Measurements from ENCODE around the gene DES.

The DES gene

GRCh38 chr2:219421323-219421722 lies 3.1 kb downstream of the DES start:
- H3K4me3 ChIP-seq (ENCODE audit: low read length) = no peak overlapping the region
- TF ChIP-seq ZNF274 (IDR thresholded peaks at IDR 0.05; ENCODE audit: low read depth, low read length) = no peak

- no peak overlapping the region for H3K4me3 ChIP-seq (ENCODE audit: low read length)
- TF ChIP-seq ZNF274 (IDR thresholded peaks at IDR 0.05; ENCODE audit: low read depth, low read length) = no peak
These were observed 4.9 kb downstream of the DES start for GRCh38 chr2:219422952-219423534.

- TF ChIP-seq ZNF274 (IDR thresholded peaks at IDR 0.05; ENCODE audit: low read depth, low read length) = no peak
- H3K4me3 ChIP-seq (ENCODE audit: low read length) = no peak overlapping the region
These were observed 5.6 kb downstream of the DES start for GRCh38 chr2:219423652-219424377.

GRCh38 chr2:219425238-219426067 lies 7.3 kb downstream of the DES start:
- no peak for TF ChIP-seq ZNF274 (IDR thresholded peaks at IDR 0.05; ENCODE audit: low read depth, low read length)
- H3K4me3 ChIP-seq (ENCODE audit: low read length) = no peak overlapping the region

GRCh38 chr2:219426068-219426443 lies 7.9 kb downstream of the DES start:
- no peak overlapping the region for H3K4me3 ChIP-seq (ENCODE audit: low read length)
- TF ChIP-seq ZNF274 (IDR thresholded peaks at IDR 0.05; ENCODE audit: low read depth, low read length) = no peak

- no peak for TF ChIP-seq ZNF274 (IDR thresholded peaks at IDR 0.05; ENCODE audit: low read depth, low read length)
- no peak overlapping the region for H3K4me3 ChIP-seq (ENCODE audit: low read length)
These were observed 8.5 kb downstream of the DES start for GRCh38 chr2:219426534-219427136.

GRCh38 chr2:219428469-219428868 lies 10.3 kb downstream of the DES start:
- no peak overlapping the region for H3K4me3 ChIP-seq (ENCODE audit: low read length)
- TF ChIP-seq ZNF274 (IDR thresholded peaks at IDR 0.05; ENCODE audit: low read depth, low read length) = no peak

GRCh38 chr2:219429958-219430606 lies 11.9 kb downstream of the DES start:
- no peak for TF ChIP-seq ZNF274 (IDR thresholded peaks at IDR 0.05; ENCODE audit: low read depth, low read length)
- no peak overlapping the region for H3K4me3 ChIP-seq (ENCODE audit: low read length)

GRCh38 chr2:219430633-219431615 lies 12.7 kb downstream of the DES start:
- no peak for TF ChIP-seq ZNF274 (IDR thresholded peaks at IDR 0.05; ENCODE audit: low read depth, low read length)
- no peak overlapping the region for H3K4me3 ChIP-seq (ENCODE audit: low read length)

GRCh38 chr2:219433666-219434467 lies 15.7 kb downstream of the DES start:
- H3K4me3 ChIP-seq (ENCODE audit: low read length) = no peak overlapping the region
- TF ChIP-seq ZNF274 (IDR thresholded peaks at IDR 0.05; ENCODE audit: low read depth, low read length) = no peak

GRCh38 chr2:219434468-219434717 lies 16.2 kb downstream of the DES start:
- TF ChIP-seq ZNF274 (IDR thresholded peaks at IDR 0.05; ENCODE audit: low read depth, low read length) = no peak
- no peak overlapping the region for H3K4me3 ChIP-seq (ENCODE audit: low read length)

GRCh38 chr2:219434718-219435525 lies 16.7 kb downstream of the DES start, which contains the start of gene SPEG:
Gene SPEG (plus strand): TSS chr2:219434843. CDS start chr2:219434978, 135 bp downstream.
- H3K4me3 ChIP-seq (ENCODE audit: low read length) = no peak within 1 kb of the TSS
- TF ChIP-seq ZNF274 (IDR thresholded peaks at IDR 0.05; ENCODE audit: low read depth, low read length) = no peak
